K562 (cell line): ENCODE results near the gene ZNF460. TPM values are rescaled to one million over a fixed set of nuclear protein-coding genes. Genes with fewer than 3 reads are reported as not detected.

Source experiments
- ATAC-seq: fragments of 200-7000 bp; cut with Tn5 transposase; 3 replicates; pipeline ENCODE4 v1.9.1; 2020; ENCODE audit warnings: moderate library complexity
- BruUV-seq: library from RNA; stranded (reverse); fragments of 400-500 nt; replicated peaks from 2 replicates; lab custom pipeline; 2021; lab: Mats Ljungman, UMichigan
- CTCF ChIA-PET: fragments of 300-600 bp; formaldehyde crosslinking; extraction: SDS; loops from one replicate; lab custom pipeline; 2021; ENCODE audit warnings: low intra/inter-chr PET ratio; lab: Yijun Ruan, JAX
- POLR2A ChIA-PET: fragments of 300-600, 350-650 bp; sonication (Branson Sonifier 250); formaldehyde crosslinking; extraction: SDS; loops from one replicate; lab custom pipeline; 2021; ENCODE audit warnings: antibody characterized with exemption, inconsistent platforms; lab: Yijun Ruan, JAX
- DNase-seq, 4 experiments: peaks; one replicate each; pipeline versions ENCODE4 v3.0.0 to v3.0.0-alpha.2; 2011 to 2018; ENCODE audit warnings: low spot score in 3 of 4, mixed read lengths in 3 of 4; ENCODE audit errors: extremely low read depth in 1 of 4
- FAIRE-seq: peaks from 2 replicates; lab custom pipeline; 2011; peaks lifted over from hg19 to GRCh38; lab: Jason Lieb, UNC
- H2AFZ ChIP-seq: 2 replicates; pipeline ENCODE4 v1.6.0; 2011; ENCODE audit warnings: low read depth, low read length, control low read depth, inconsistent platforms
- H3K27ac ChIP-seq: fragments of 200-600 bp; 3 replicates; pipeline ENCODE4 v1.8.0; 2011; ENCODE audit warnings: low read depth, mild to moderate bottlenecking, control low read depth, inconsistent platforms, low read length, moderate library complexity, mixed read lengths; ENCODE audit errors: extremely low read depth
- H3K27me3 ChIP-seq, 2 experiments: fragments of 300-600 bp in 1 of 2; 2 replicates in 1 of 2; 3 replicates in 1 of 2; pipeline versions ENCODE4 v1.6.0 to v1.8.0; 2011; ENCODE audit warnings: inconsistent platforms in 2 of 2, low read length in 2 of 2, mild to moderate bottlenecking in 1 of 2, mixed read lengths in 1 of 2, moderate library complexity in 1 of 2; ENCODE audit not compliant: control insufficient read depth in 2 of 2, insufficient read depth in 2 of 2
- H3K36me3 ChIP-seq: fragments of 300-600 bp; 3 replicates; pipeline ENCODE4 v1.8.0; 2011; ENCODE audit warnings: mild to moderate bottlenecking, low read length, inconsistent platforms; ENCODE audit not compliant: control insufficient read depth, insufficient read depth
- H3K4me1 ChIP-seq, 2 experiments: fragments of 200-600 bp in 1 of 2; replicated peaks in 1 of 2; 2 replicates in 1 of 2; 3 replicates in 1 of 2; pipeline versions ENCODE4 v1.5.1 to v1.8.0; 2011; ENCODE audit warnings: inconsistent platforms in 2 of 2, low read length in 2 of 2, mild to moderate bottlenecking in 1 of 2, mixed read lengths in 1 of 2, moderate library complexity in 1 of 2; ENCODE audit not compliant: control insufficient read depth in 2 of 2, insufficient read depth in 2 of 2
- H3K4me2 ChIP-seq: 2 replicates; pipeline ENCODE4 v1.6.1; 2011; ENCODE audit warnings: low read length, control low read depth, inconsistent platforms, mixed read lengths; ENCODE audit not compliant: insufficient read depth
- H3K4me3 ChIP-seq: fragments of 200-600 bp; sonication (generic), shearing (Covaris generic); 2 replicates; pipeline ENCODE4 v1.5.1; 2016; ENCODE audit warnings: control low read depth, inconsistent platforms
- H3K79me2 ChIP-seq: fragments of 200-600 bp; 3 replicates; pipeline ENCODE4 v1.8.0; 2011; ENCODE audit warnings: low read length, inconsistent platforms; ENCODE audit not compliant: control insufficient read depth, insufficient read depth
- H3K9ac ChIP-seq, 2 experiments: 2 replicates each; pipeline versions ENCODE4 v1.6.0 to v1.6.1; 2011; ENCODE audit warnings: low read depth in 2 of 2, low read length in 2 of 2, control low read depth in 1 of 2, inconsistent platforms in 1 of 2, mild to moderate bottlenecking in 1 of 2, mixed read lengths in 1 of 2; ENCODE audit not compliant: insufficient read depth in 1 of 2
- H3K9me1 ChIP-seq: one replicate; pipeline ENCODE4 v1.6.0; 2011; ENCODE audit warnings: inconsistent platforms, mild to moderate bottlenecking, low read length, moderate library complexity; ENCODE audit not compliant: control insufficient read depth, insufficient read depth
- H3K9me3 ChIP-seq: replicated peaks from 2 replicates; pipeline ENCODE4 v1.5.1; 2011; ENCODE audit warnings: low read depth, low read length, inconsistent platforms; ENCODE audit not compliant: control insufficient read depth, insufficient read depth
- H4K20me1 ChIP-seq: replicated peaks from 2 replicates; pipeline ENCODE4 v1.6.1; 2011; ENCODE audit warnings: low read length, inconsistent platforms, mixed read lengths; ENCODE audit not compliant: control insufficient read depth, insufficient read depth
- CBX5 ChIP-seq: IDR thresholded peaks from 2 replicates; pipeline ENCODE4 v1.6.1; 2014; ENCODE audit warnings: low read depth, borderline replicate concordance
- CCAR2 ChIP-seq: fragments of 200-400 bp; formaldehyde crosslinking; IDR thresholded peaks from 2 replicates; pipeline ENCODE4 v1.6.1; 2017; ENCODE audit warnings: mild to moderate bottlenecking, low read depth, low read length
- E2F1 ChIP-seq: sonication (generic); formaldehyde crosslinking; IDR thresholded peaks from 2 replicates; pipeline ENCODE4 v1.8.1; 2023; ENCODE audit warnings: mild to moderate bottlenecking, missing genetic modification reagents, moderate library complexity
- HSF4 ChIP-seq: fragments of 250-450 bp; sonication (Bioruptor Pico); IDR thresholded peaks from 2 replicates; pipeline ENCODE4 v2.1.2; 2022; ENCODE audit warnings: mild to moderate bottlenecking, moderate library complexity, borderline replicate concordance
- NCOR1 ChIP-seq: fragments of 450-650 bp; IDR thresholded peaks from 2 replicates; pipeline ENCODE4 v1.6.1; 2016; ENCODE audit warnings: mild to moderate bottlenecking, moderate library complexity
- NRF1 ChIP-seq, 2 experiments: fragments of 450-650 bp; IDR thresholded peaks in 1 of 2; conservative IDR thresholded peaks in 1 of 2; 2 replicates each; pipeline ENCODE4 v1.6.1; 2014; ENCODE audit warnings: mild to moderate bottlenecking in 2 of 2
- RBFOX2 ChIP-seq: fragments of 200-400 bp; formaldehyde crosslinking; IDR thresholded peaks from 2 replicates; pipeline ENCODE4 v1.6.1; 2017; ENCODE audit warnings: low read depth, mild to moderate bottlenecking, low read length, moderate library complexity
- RBM15 ChIP-seq: fragments of 200-400 bp; formaldehyde crosslinking; IDR thresholded peaks from 2 replicates; pipeline ENCODE4 v1.6.1; 2018; ENCODE audit warnings: mild to moderate bottlenecking, low read length, moderate library complexity; ENCODE audit not compliant: insufficient read depth
- RBM34 ChIP-seq: fragments of 200-400 bp; formaldehyde crosslinking; IDR thresholded peaks from 2 replicates; pipeline ENCODE4 v1.6.1; 2018; ENCODE audit warnings: low read length, borderline replicate concordance; ENCODE audit not compliant: insufficient read depth
- SETDB1 ChIP-seq: IDR thresholded peaks from one replicate; pipeline ENCODE4 v1.6.1; 2012; ENCODE audit warnings: low read length, control low read depth, inconsistent platforms
- ZBED1 ChIP-seq: IDR thresholded peaks from 2 replicates; pipeline ENCODE4 v1.6.1; 2014
- ZBTB11 ChIP-seq, 3 experiments: fragments of 200-800 bp in 1 of 3; fragments of 250-450 bp in 1 of 3; fragments of 450-650 bp in 1 of 3; sonication (Bioruptor Pico) in 1 of 3; sonication (Bioruptor generic) in 1 of 3; formaldehyde crosslinking in 1 of 3; IDR thresholded peaks; 2 replicates each; pipeline versions ENCODE4 v1.6.1 to v1.8.0; 2016 to 2022; ENCODE audit warnings: mild to moderate bottlenecking in 2 of 3, missing genetic modification characterization in 2 of 3, missing compliant biosample characterization in 1 of 3, moderate library complexity in 1 of 3
- ZNF316 ChIP-seq: fragments of 450-650 bp; IDR thresholded peaks from 2 replicates; pipeline ENCODE4 v1.6.1; 2016
- ZNF644 ChIP-seq: fragments of 200-800 bp; sonication (Bioruptor generic); IDR thresholded peaks from 2 replicates; pipeline ENCODE4 v1.6.1; 2016; ENCODE audit warnings: low read depth, missing genetic modification characterization, missing compliant biosample characterization
- ZNF79 ChIP-seq: fragments of 250-450 bp; sonication (Bioruptor Pico); IDR thresholded peaks from 2 replicates; pipeline ENCODE4 v1.4.0; 2020; ENCODE audit warnings: low read depth, mild to moderate bottlenecking, moderate library complexity
- WGBS: fragments of 100-300 bp; shearing (Covaris generic); methylation state at CpG from one replicate; pipeline ENCODE4 v1.1.6; 2016; ENCODE audit warnings: low coverage, mixed read lengths; ENCODE audit not compliant: insufficient coverage; ENCODE audit errors: missing lambda C conversion rate; 5-methylcytosine and 5-hydroxymethylcytosine counted together
- in situ Hi-C: fragments of 300-500 bp; cut with MboI; formaldehyde crosslinking; loops from 4 replicates; pipeline ENCODE4 v1.15.0; 2018; ENCODE audit warnings: inconsistent platforms, mixed read lengths
- intact Hi-C: fragments of 100-400 bp; cut with micrococcal nuclease; formaldehyde crosslinking; loops from 2 replicates; pipeline ENCODE4 v1.14.2; 2022
- polyA plus RNA-seq, 8 experiments: library from polyadenylated mRNA; depleted of rRNA in 4 of 8; stranded (reverse) in 5 of 8; unstranded in 3 of 8; fragments of >200 nt; fragmentation: Nextera tagmentation in 2 of 8; fragmentation: Illumina TruSeq in 1 of 8; extraction: Ambion mirVana in 2 of 8; extraction: Trizol in 1 of 8; gene quantifications; 2 replicates each; pipeline versions ENCODE4 v1.2.1 to v1.2.3, GENCODE V29; 2011 to 2014; ENCODE audit warnings: inconsistent platforms in 1 of 8, missing spikeins in 1 of 8
- total RNA-seq, 7 experiments: library from RNA; depleted of rRNA in 6 of 7; stranded (reverse); fragments of >200 nt in 6 of 7; fragmentation: Illumina TruSeq in 2 of 7; extraction: Trizol in 2 of 7; gene quantifications; 2 replicates each; pipeline versions ENCODE4 v1.2.1 to v1.2.3, GENCODE V29; 2011 to 2021; ENCODE audit warnings: low replicate concordance in 1 of 7
- TF ChIP-seq, protein P1 (sequence below): IDR thresholded peaks from 2 replicates; pipeline ENCODE4 v1.6.1; 2016; ENCODE audit warnings: missing genetic modification characterization, missing compliant biosample characterization

ZNF460 gene
- total and polyA plus RNA-seq, 9 of the 15 experiments (the other 6 are each of a cell fraction or from before 2014, with no cell fraction given): 0.45 to 36.2 (median 16.6) TPM

DNA sequence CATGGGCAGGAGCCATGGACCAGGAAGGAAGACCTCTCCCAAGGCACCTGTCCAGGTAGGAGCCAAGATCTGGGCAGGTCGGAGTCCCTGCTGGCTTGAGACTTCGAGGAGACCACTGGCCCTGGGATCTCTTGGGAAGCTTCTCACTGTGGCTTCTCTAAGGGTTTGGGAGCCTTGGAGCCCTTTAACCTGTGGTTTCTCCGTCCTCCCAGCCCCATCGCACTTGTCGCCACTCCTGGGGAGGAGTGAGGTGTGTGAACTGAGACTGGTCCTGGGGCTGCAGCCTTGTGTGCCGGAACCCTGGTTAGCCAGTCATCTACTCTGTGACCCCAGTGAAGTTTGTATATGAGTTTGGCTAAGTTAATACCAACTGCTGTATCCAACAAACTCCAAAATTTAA lies 31.6 kb upstream of the ZNF460 start (continued):
- TF ChIP-seq SETDB1 (no peak), E2F1 (CRISPR knock-in tag) (no peak), HSF4 (CRISPR knock-in tag) (no peak), RBM34 (no peak), ZNF644 (tag) (no peak), NRF1 (conservative IDR thresholded peaks at IDR 0.05 in 1 of 2, IDR thresholded peaks at IDR 0.05 in 1 of 2) (no peak), CCAR2 (no peak)
- TF ChIP-seq, protein P1, sequence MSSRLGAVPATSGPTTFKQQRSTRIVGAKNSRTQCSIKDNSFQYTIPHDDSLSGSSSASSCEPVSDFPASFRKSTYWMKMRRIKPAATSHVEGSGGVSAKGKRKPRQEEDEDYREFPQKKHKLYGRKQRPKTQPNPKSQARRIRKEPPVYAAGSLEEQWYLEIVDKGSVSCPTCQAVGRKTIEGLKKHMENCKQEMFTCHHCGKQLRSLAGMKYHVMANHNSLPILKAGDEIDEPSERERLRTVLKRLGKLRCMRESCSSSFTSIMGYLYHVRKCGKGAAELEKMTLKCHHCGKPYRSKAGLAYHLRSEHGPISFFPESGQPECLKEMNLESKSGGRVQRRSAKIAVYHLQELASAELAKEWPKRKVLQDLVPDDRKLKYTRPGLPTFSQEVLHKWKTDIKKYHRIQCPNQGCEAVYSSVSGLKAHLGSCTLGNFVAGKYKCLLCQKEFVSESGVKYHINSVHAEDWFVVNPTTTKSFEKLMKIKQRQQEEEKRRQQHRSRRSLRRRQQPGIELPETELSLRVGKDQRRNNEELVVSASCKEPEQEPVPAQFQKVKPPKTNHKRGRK (tag): no peak

- no peak overlapping the region for H3K4me2 ChIP-seq
- in situ Hi-C loops: no loop called here
- H3K4me3 ChIP-seq: no peak overlapping the region
- FAIRE-seq (no peak), ATAC-seq (no peak), DNase-seq (no peak)
- H2AFZ ChIP-seq: no peak overlapping the region
- no peaks in the 10 kb centered on the region for H3K9me1 ChIP-seq
- WGBS: 100% methylated on average over 1 of the region's 1 CpG
- no peak overlapping the region for H3K9ac ChIP-seq
- ChIA-PET POLR2A (no interaction called here), CTCF (no interaction called here)
- intact Hi-C loops: no loop called here
- no peaks in the 10 kb centered on the region; the same call in 1 of the 2 replicates for H3K9me3 ChIP-seq
- no peak overlapping the region for H3K27ac ChIP-seq
- no peaks in the 10 kb centered on the region for H3K4me1 ChIP-seq
- H4K20me1 ChIP-seq: no peaks in the 10 kb centered on the region
- no peaks in the 10 kb centered on the region for H3K27me3 ChIP-seq
- no TSS peak for BruUV-seq
- peaks cover 63% of the 10 kb centered on the region; the same call in 2 of the 3 replicates for H3K36me3 ChIP-seq
- no peaks in the 10 kb centered on the region for H3K79me2 ChIP-seq
- no peak for TF ChIP-seq RBFOX2
- no peak for TF ChIP-seq ZNF79 (CRISPR knock-in tag)
- no peak for TF ChIP-seq CBX5
- TF ChIP-seq ZBTB11 (CRISPR knock-in tag; IDR thresholded peaks at IDR 0.05): no peak
- TF ChIP-seq NCOR1: no peak
- TF ChIP-seq RBM15: no peak
- TF ChIP-seq ZNF316: no peak
- no peak for TF ChIP-seq ZBED1
These were observed 31.0 kb upstream of the ZNF460 start for GRCh38 chr19:57249329-57249728.
